CD4-positive, alpha-beta T cell treated with Interleukin-15 for 4 hours (primary cell): Measurements from ENCODE around the gene DGKQ.
"Not testable (repeated sequence)": the region's sequence is repeated elsewhere in the genome, so short reads cannot be mapped to it uniquely, and the experiment has no call there.

Experiments
- DNase-seq: peaks from one replicate; pipeline ENCODE4 v3.0.0-alpha.2; 2020; ENCODE audit warnings: low spot score

DGKQ gene

GRCh38 chr4:925171-925570 lies 48.2 kb downstream of the DGKQ start:
- DNase-seq: no peak

- DNase-seq: no peak
Measured at GRCh38 chr4:924107-925096, 49.0 kb downstream of the DGKQ start.

- DNase-seq: no peak
Measured at GRCh38 chr4:921830-922331, 51.5 kb downstream of the DGKQ start.

GRCh38 chr4:919004-919680 lies 54.2 kb downstream of the DGKQ start:
- DNase-seq: not testable (repeated sequence)

- DNase-seq: not testable (repeated sequence)
Measured at GRCh38 chr4:918591-918990, 54.8 kb downstream of the DGKQ start.

GRCh38 chr4:917992-918391 lies 55.4 kb downstream of the DGKQ start:
- DNase-seq: no peak

- no peak for DNase-seq
Measured at GRCh38 chr4:917466-917865, 55.9 kb downstream of the DGKQ start.

GRCh38 chr4:915595-915994 lies 57.8 kb downstream of the DGKQ start:
- DNase-seq: no peak

- DNase-seq: no peak
Measured at GRCh38 chr4:915041-915474, 58.3 kb downstream of the DGKQ start.

- DNase-seq: no peak
Measured at GRCh38 chr4:914531-914930, 58.8 kb downstream of the DGKQ start.

- DNase-seq: no peak
Measured at GRCh38 chr4:913280-913618, 60.1 kb downstream of the DGKQ start.

GRCh38 chr4:912548-913279 lies 60.7 kb downstream of the DGKQ start:
- DNase-seq: no peak

GRCh38 chr4:911871-912490 lies 61.4 kb downstream of the DGKQ start:
- no peak for DNase-seq

GRCh38 chr4:911221-911751 lies 62.1 kb downstream of the DGKQ start:
- DNase-seq: no peak

- DNase-seq: no peak
Measured at GRCh38 chr4:910366-911091, 62.8 kb downstream of the DGKQ start.

GRCh38 chr4:909821-910220 lies 63.5 kb downstream of the DGKQ start:
- DNase-seq: no peak

- DNase-seq: no peak
Measured at GRCh38 chr4:909131-909571, 64.2 kb downstream of the DGKQ start.
